ENCODE results near the gene CCT8L2. TPM values are rescaled to one million over a fixed set of nuclear protein-coding genes. Genes with fewer than 3 reads are reported as not detected.
"Not testable (repeated sequence)": the region's sequence is repeated elsewhere in the genome, so short reads cannot be mapped to it uniquely, and the experiment has no call there.

Gene CCT8L2
- 0.01 TPM for polyA plus RNA-seq (2013)

- H3K9me3 ChIP-seq (ENCODE audit: control extremely low read depth in 1 of 5, control insufficient read depth in 4 of 5, insufficient read depth in 2 of 5, low read depth in 1 of 5, low read length in 4 of 5); H3K4me3 ChIP-seq (ENCODE audit: control insufficient read depth in 1 of 7, extremely low read depth in 1 of 7, insufficient read depth in 4 of 7, low read depth in 2 of 7, low read length in 6 of 7); H3K4me1 ChIP-seq (ENCODE audit: control extremely low read depth in 1 of 4, control insufficient read depth in 4 of 4, insufficient read depth in 4 of 4, low read length in 3 of 4); DNase-seq; H3K27ac ChIP-seq (ENCODE audit: insufficient read depth in 1 of 2, low read depth in 1 of 2, low read length in 2 of 2, poor library complexity in 1 of 2, severe bottlenecking in 2 of 2); H3K36me3 ChIP-seq (ENCODE audit: control insufficient read depth in 4 of 4, insufficient read depth in 4 of 4, low read length in 3 of 4); CTCF ChIA-PET; POLR2A ChIA-PET; H3K27me3 ChIP-seq (replicated peaks in 2 of 5; ENCODE audit: control insufficient read depth in 4 of 5, insufficient read depth in 5 of 5, low read length in 4 of 5): not testable (repeated sequence)
- 80% methylated on average over 1 of the region's 1 CpG for WGBS (ENCODE audit: insufficient coverage)
These were observed at the start of gene CCT8L2 for GRCh38 chr22:16592710-16593109. CCT8L2 (minus strand) TSS chr22:16592810; CDS start chr22:16592550, 260 bp downstream.

- H3K27me3 ChIP-seq (replicated peaks in 2 of 5; ENCODE audit: control insufficient read depth in 4 of 5, insufficient read depth in 5 of 5, low read length in 4 of 5); DNase-seq; POLR2A ChIA-PET; H3K4me3 ChIP-seq (ENCODE audit: control insufficient read depth in 1 of 7, extremely low read depth in 1 of 7, insufficient read depth in 4 of 7, low read depth in 2 of 7, low read length in 6 of 7); H3K27ac ChIP-seq (ENCODE audit: insufficient read depth in 1 of 2, low read depth in 1 of 2, low read length in 2 of 2, poor library complexity in 1 of 2, severe bottlenecking in 2 of 2); H3K36me3 ChIP-seq (ENCODE audit: control insufficient read depth in 4 of 4, insufficient read depth in 4 of 4, low read length in 3 of 4); H3K4me1 ChIP-seq (ENCODE audit: control extremely low read depth in 1 of 4, control insufficient read depth in 4 of 4, insufficient read depth in 4 of 4, low read length in 3 of 4); H3K9me3 ChIP-seq (ENCODE audit: control extremely low read depth in 1 of 5, control insufficient read depth in 4 of 5, insufficient read depth in 2 of 5, low read depth in 1 of 5, low read length in 4 of 5): not testable (repeated sequence)
- CTCF ChIA-PET, result interaction anchor here (0.6 kb wide), 1 partner anchor 445 kb away, joined by 3 read pairs; no protein-coding TSS in a partner anchor
- no CpG with 5 or more reads among the region's 1 CpG for WGBS (ENCODE audit: insufficient coverage)
These were observed 42.8 kb upstream of the CCT8L2 start for GRCh38 chr22:16635442-16635841.

- POLR2A ChIA-PET; H3K27ac ChIP-seq (ENCODE audit: insufficient read depth in 1 of 2, low read depth in 1 of 2, low read length in 2 of 2, poor library complexity in 1 of 2, severe bottlenecking in 2 of 2); H3K4me3 ChIP-seq (ENCODE audit: control insufficient read depth in 1 of 7, extremely low read depth in 1 of 7, insufficient read depth in 4 of 7, low read depth in 2 of 7, low read length in 6 of 7); H3K36me3 ChIP-seq (ENCODE audit: control insufficient read depth in 4 of 4, insufficient read depth in 4 of 4, low read length in 3 of 4); H3K9me3 ChIP-seq (ENCODE audit: control extremely low read depth in 1 of 5, control insufficient read depth in 4 of 5, insufficient read depth in 2 of 5, low read depth in 1 of 5, low read length in 4 of 5); H3K4me1 ChIP-seq (ENCODE audit: control extremely low read depth in 1 of 4, control insufficient read depth in 4 of 4, insufficient read depth in 4 of 4, low read length in 3 of 4); H3K27me3 ChIP-seq (replicated peaks in 2 of 5; ENCODE audit: control insufficient read depth in 4 of 5, insufficient read depth in 5 of 5, low read length in 4 of 5); DNase-seq; CTCF ChIA-PET: not testable (repeated sequence)
These were observed 41.5 kb upstream of the CCT8L2 start for GRCh38 chr22:16634092-16634491.

GRCh38 chr22:16628476-16628875 is 35.9 kb upstream of the CCT8L2 start:
- H3K36me3 ChIP-seq (ENCODE audit: control insufficient read depth in 4 of 4, insufficient read depth in 4 of 4, low read length in 3 of 4); H3K27me3 ChIP-seq (replicated peaks in 2 of 5; ENCODE audit: control insufficient read depth in 4 of 5, insufficient read depth in 5 of 5, low read length in 4 of 5); DNase-seq; H3K4me3 ChIP-seq (ENCODE audit: control insufficient read depth in 1 of 7, extremely low read depth in 1 of 7, insufficient read depth in 4 of 7, low read depth in 2 of 7, low read length in 6 of 7); H3K27ac ChIP-seq (ENCODE audit: insufficient read depth in 1 of 2, low read depth in 1 of 2, low read length in 2 of 2, poor library complexity in 1 of 2, severe bottlenecking in 2 of 2); H3K4me1 ChIP-seq (ENCODE audit: control extremely low read depth in 1 of 4, control insufficient read depth in 4 of 4, insufficient read depth in 4 of 4, low read length in 3 of 4); CTCF ChIA-PET; H3K9me3 ChIP-seq (ENCODE audit: control extremely low read depth in 1 of 5, control insufficient read depth in 4 of 5, insufficient read depth in 2 of 5, low read depth in 1 of 5, low read length in 4 of 5); POLR2A ChIA-PET: not testable (repeated sequence)
- WGBS (ENCODE audit: insufficient coverage), result no CpG with 5 or more reads among the region's 1 CpG

- H3K36me3 ChIP-seq (ENCODE audit: control insufficient read depth in 4 of 4, insufficient read depth in 4 of 4, low read length in 3 of 4); H3K27ac ChIP-seq (ENCODE audit: insufficient read depth in 1 of 2, low read depth in 1 of 2, low read length in 2 of 2, poor library complexity in 1 of 2, severe bottlenecking in 2 of 2); H3K4me3 ChIP-seq (ENCODE audit: control insufficient read depth in 1 of 7, extremely low read depth in 1 of 7, insufficient read depth in 4 of 7, low read depth in 2 of 7, low read length in 6 of 7); H3K27me3 ChIP-seq (replicated peaks in 2 of 5; ENCODE audit: control insufficient read depth in 4 of 5, insufficient read depth in 5 of 5, low read length in 4 of 5); DNase-seq; CTCF ChIA-PET; H3K4me1 ChIP-seq (ENCODE audit: control extremely low read depth in 1 of 4, control insufficient read depth in 4 of 4, insufficient read depth in 4 of 4, low read length in 3 of 4); POLR2A ChIA-PET; H3K9me3 ChIP-seq (ENCODE audit: control extremely low read depth in 1 of 5, control insufficient read depth in 4 of 5, insufficient read depth in 2 of 5, low read depth in 1 of 5, low read length in 4 of 5): not testable (repeated sequence)
- WGBS (ENCODE audit: insufficient coverage), result no CpG with 5 or more reads among the region's 2 CpGs
These were observed 32.4 kb upstream of the CCT8L2 start for GRCh38 chr22:16625018-16625417.

GRCh38 chr22:16623595-16623994 is 31.0 kb upstream of the CCT8L2 start:
- POLR2A ChIA-PET; H3K9me3 ChIP-seq (ENCODE audit: control extremely low read depth in 1 of 5, control insufficient read depth in 4 of 5, insufficient read depth in 2 of 5, low read depth in 1 of 5, low read length in 4 of 5); H3K27ac ChIP-seq (ENCODE audit: insufficient read depth in 1 of 2, low read depth in 1 of 2, low read length in 2 of 2, poor library complexity in 1 of 2, severe bottlenecking in 2 of 2); H3K4me3 ChIP-seq (ENCODE audit: control insufficient read depth in 1 of 7, extremely low read depth in 1 of 7, insufficient read depth in 4 of 7, low read depth in 2 of 7, low read length in 6 of 7); H3K36me3 ChIP-seq (ENCODE audit: control insufficient read depth in 4 of 4, insufficient read depth in 4 of 4, low read length in 3 of 4); H3K4me1 ChIP-seq (ENCODE audit: control extremely low read depth in 1 of 4, control insufficient read depth in 4 of 4, insufficient read depth in 4 of 4, low read length in 3 of 4); DNase-seq; H3K27me3 ChIP-seq (replicated peaks in 2 of 5; ENCODE audit: control insufficient read depth in 4 of 5, insufficient read depth in 5 of 5, low read length in 4 of 5); CTCF ChIA-PET: not testable (repeated sequence)

GRCh38 chr22:16617516-16617915 is 24.9 kb upstream of the CCT8L2 start:
- POLR2A ChIA-PET; H3K4me3 ChIP-seq (ENCODE audit: control insufficient read depth in 1 of 7, extremely low read depth in 1 of 7, insufficient read depth in 4 of 7, low read depth in 2 of 7, low read length in 6 of 7); H3K36me3 ChIP-seq (ENCODE audit: control insufficient read depth in 4 of 4, insufficient read depth in 4 of 4, low read length in 3 of 4); H3K27me3 ChIP-seq (replicated peaks in 2 of 5; ENCODE audit: control insufficient read depth in 4 of 5, insufficient read depth in 5 of 5, low read length in 4 of 5); H3K27ac ChIP-seq (ENCODE audit: insufficient read depth in 1 of 2, low read depth in 1 of 2, low read length in 2 of 2, poor library complexity in 1 of 2, severe bottlenecking in 2 of 2); CTCF ChIA-PET; H3K9me3 ChIP-seq (ENCODE audit: control extremely low read depth in 1 of 5, control insufficient read depth in 4 of 5, insufficient read depth in 2 of 5, low read depth in 1 of 5, low read length in 4 of 5); DNase-seq; H3K4me1 ChIP-seq (ENCODE audit: control extremely low read depth in 1 of 4, control insufficient read depth in 4 of 4, insufficient read depth in 4 of 4, low read length in 3 of 4): not testable (repeated sequence)
- WGBS (ENCODE audit: insufficient coverage), result no CpG with 5 or more reads among the region's 3 CpGs

All from common myeloid progenitor, CD34-positive (primary cell).